ENCODE data around the gene RGMB. TPM values are rescaled to one million over a fixed set of nuclear protein-coding genes. Genes with fewer than 3 reads are reported as not detected.
"Not testable (repeated sequence)": the region's sequence is repeated elsewhere in the genome, so short reads cannot be mapped to it uniquely, and the experiment has no call there.

Gene RGMB
- total RNA-seq, 5 donors from 2014 or later (not counting 1 experiment from before 2014, with no cell fraction given): 14.6 to 22.8 (median 16.8) TPM

- CTCF ChIA-PET; H3K27me3 ChIP-seq (replicated peaks in 1 of 2; ENCODE audit: control insufficient read depth in 2 of 2, extremely low read depth in 1 of 2, insufficient read depth in 2 of 2, low read length in 1 of 2); H3K36me3 ChIP-seq (ENCODE audit: control insufficient read depth in 2 of 2, extremely low read depth in 1 of 2, insufficient read depth in 1 of 2, low read length in 1 of 2); H3K27ac ChIP-seq (ENCODE audit: low read length); H3K4me1 Mint-ChIP-seq; H3K4me1 ChIP-seq (ENCODE audit: control insufficient read depth in 1 of 2, extremely low read depth in 1 of 2, insufficient read depth in 2 of 2, low read length in 2 of 2); H3K9me3 ChIP-seq; POLR2A ChIA-PET; H3K4me3 ChIP-seq (ENCODE audit: control insufficient read depth in 1 of 2, extremely low read depth in 1 of 2, low read length in 1 of 2); H3K27ac Mint-ChIP-seq; H3K9me3 Mint-ChIP-seq; H3K36me3 Mint-ChIP-seq; DNase-seq; ATAC-seq (replicated peaks in 1 of 4); H3K4me3 Mint-ChIP-seq: not testable (repeated sequence)
- WGBS (ENCODE audit: insufficient coverage): 93% methylated on average over 6 of the region's 9 CpGs
- H3K27me3 Mint-ChIP-seq: peaks cover 20 to 36% of the 10 kb centered on the region in 2 donors
Measured at GRCh38 chr5:98737441-98737840, 36.0 kb upstream of the RGMB start.

- H3K4me1 Mint-ChIP-seq; H3K4me3 ChIP-seq (ENCODE audit: control insufficient read depth in 1 of 2, extremely low read depth in 1 of 2, low read length in 1 of 2); H3K4me1 ChIP-seq (ENCODE audit: control insufficient read depth in 1 of 2, extremely low read depth in 1 of 2, insufficient read depth in 2 of 2, low read length in 2 of 2); CTCF ChIA-PET; H3K27me3 ChIP-seq (replicated peaks in 1 of 2; ENCODE audit: control insufficient read depth in 2 of 2, extremely low read depth in 1 of 2, insufficient read depth in 2 of 2, low read length in 1 of 2); H3K9me3 Mint-ChIP-seq; ATAC-seq (replicated peaks in 1 of 4); H3K9me3 ChIP-seq; H3K27ac ChIP-seq (ENCODE audit: low read length); POLR2A ChIA-PET; DNase-seq; H3K36me3 Mint-ChIP-seq; H3K4me3 Mint-ChIP-seq; H3K36me3 ChIP-seq (ENCODE audit: control insufficient read depth in 2 of 2, extremely low read depth in 1 of 2, insufficient read depth in 1 of 2, low read length in 1 of 2): not testable (repeated sequence)
- peaks cover 22 to 32% of the 10 kb centered on the region in 2 donors for H3K27me3 Mint-ChIP-seq
- H3K27ac Mint-ChIP-seq: peak overlapping the region in 1 of 2 donors; percentile 12
- 83% methylated on average over 1 of the region's 4 CpGs for WGBS (ENCODE audit: insufficient coverage)
Measured at GRCh38 chr5:98738481-98739149, 34.8 kb upstream of the RGMB start.

- Mint-ChIP-seq H3K9me3 (peaks cover 0 to 4% (median 0%) of the 10 kb centered on the region in 3 donors), H3K27me3 (peaks cover 26 to 32% of the 10 kb centered on the region in 2 donors), H3K4me3 (no peak overlapping the region), H3K4me1 (no peaks in the 10 kb centered on the region), H3K36me3 (no peaks in the 10 kb centered on the region), H3K27ac (no peak overlapping the region)
- ATAC-seq (replicated peaks in 1 of 4) (no peak), DNase-seq (no peak)
- Histone ChIP-seq H3K27me3 (replicated peaks in 1 of 2; ENCODE audit: control insufficient read depth in 2 of 2, extremely low read depth in 1 of 2, insufficient read depth in 2 of 2, low read length in 1 of 2) (peaks cover 0 to 9% of the 10 kb centered on the region in 2 experiments), H3K36me3 (ENCODE audit: control insufficient read depth in 2 of 2, extremely low read depth in 1 of 2, insufficient read depth in 1 of 2, low read length in 1 of 2) (no peaks in the 10 kb centered on the region), H3K4me1 (ENCODE audit: control insufficient read depth in 1 of 2, extremely low read depth in 1 of 2, insufficient read depth in 2 of 2, low read length in 2 of 2) (no peaks in the 10 kb centered on the region), H3K9me3 (peaks cover under 1% of the 10 kb centered on the region), H3K27ac (ENCODE audit: low read length) (no peak overlapping the region), H3K4me3 (ENCODE audit: control insufficient read depth in 1 of 2, extremely low read depth in 1 of 2, low read length in 1 of 2) (no peak overlapping the region)
- ChIA-PET POLR2A (interaction anchor here in 1 of 2 donors (0.5 kb wide), 1 partner anchor 193 kb away, joined by 3 read pairs; no protein-coding TSS in a partner anchor), CTCF (interaction anchor here in 1 of 2 donors (1.4 kb wide), 1 partner anchor 25 kb away, joined by 4 read pairs; no protein-coding TSS in a partner anchor)
- 100% methylated on average over 1 of the region's 1 CpG for WGBS (ENCODE audit: insufficient coverage)
Measured at GRCh38 chr5:98741926-98742325, 31.5 kb upstream of the RGMB start.

GRCh38 chr5:98742396-98743073 lies 30.9 kb upstream of the RGMB start:
- peaks cover 2% of the 10 kb centered on the region for H3K9me3 ChIP-seq
- H3K4me1 ChIP-seq (ENCODE audit: control insufficient read depth in 1 of 2, extremely low read depth in 1 of 2, insufficient read depth in 2 of 2, low read length in 2 of 2): no peaks in the 10 kb centered on the region
- no peak for DNase-seq
- 87% methylated on average over 5 of the region's 5 CpGs for WGBS (ENCODE audit: insufficient coverage)
- H3K4me1 Mint-ChIP-seq: no peaks in the 10 kb centered on the region
- H3K27ac Mint-ChIP-seq: no peak overlapping the region
- no peak overlapping the region for H3K4me3 Mint-ChIP-seq
- peaks cover 0 to 4% (median 0%) of the 10 kb centered on the region in 3 donors for H3K9me3 Mint-ChIP-seq
- POLR2A ChIA-PET: no interaction called here
- CTCF ChIA-PET: no interaction called here
- H3K27me3 ChIP-seq (replicated peaks in 1 of 2; ENCODE audit: control insufficient read depth in 2 of 2, extremely low read depth in 1 of 2, insufficient read depth in 2 of 2, low read length in 1 of 2): peaks cover 0 to 9% of the 10 kb centered on the region in 2 experiments
- no peaks in the 10 kb centered on the region for H3K36me3 Mint-ChIP-seq
- H3K27ac ChIP-seq (ENCODE audit: low read length): no peak overlapping the region
- H3K27me3 Mint-ChIP-seq: peaks cover 21 to 32% of the 10 kb centered on the region in 2 donors
- no peak overlapping the region for H3K4me3 ChIP-seq (ENCODE audit: control insufficient read depth in 1 of 2, extremely low read depth in 1 of 2, low read length in 1 of 2)
- no peaks in the 10 kb centered on the region for H3K36me3 ChIP-seq (ENCODE audit: control insufficient read depth in 2 of 2, extremely low read depth in 1 of 2, insufficient read depth in 1 of 2, low read length in 1 of 2)
- no peak for ATAC-seq (replicated peaks in 1 of 4)

GRCh38 chr5:98748259-98748658 lies 25.2 kb upstream of the RGMB start:
- ATAC-seq (replicated peaks in 1 of 4); H3K27ac Mint-ChIP-seq; H3K4me3 ChIP-seq (ENCODE audit: control insufficient read depth in 1 of 2, extremely low read depth in 1 of 2, low read length in 1 of 2); H3K36me3 ChIP-seq (ENCODE audit: control insufficient read depth in 2 of 2, extremely low read depth in 1 of 2, insufficient read depth in 1 of 2, low read length in 1 of 2); POLR2A ChIA-PET; H3K27ac ChIP-seq (ENCODE audit: low read length); H3K4me3 Mint-ChIP-seq; H3K36me3 Mint-ChIP-seq; H3K9me3 Mint-ChIP-seq; H3K4me1 ChIP-seq (ENCODE audit: control insufficient read depth in 1 of 2, extremely low read depth in 1 of 2, insufficient read depth in 2 of 2, low read length in 2 of 2); DNase-seq; H3K27me3 ChIP-seq (replicated peaks in 1 of 2; ENCODE audit: control insufficient read depth in 2 of 2, extremely low read depth in 1 of 2, insufficient read depth in 2 of 2, low read length in 1 of 2); H3K9me3 ChIP-seq; H3K4me1 Mint-ChIP-seq: not testable (repeated sequence)
- CTCF ChIA-PET: interaction anchor here in 1 of 2 donors (0.6 kb wide), 1 partner anchor 21 kb away, joined by 3 read pairs; no protein-coding TSS in a partner anchor
- peaks cover 8 to 34% of the 10 kb centered on the region in 2 donors for H3K27me3 Mint-ChIP-seq
- no CpG with 5 or more reads among the region's 1 CpG for WGBS (ENCODE audit: insufficient coverage)

GRCh38 chr5:98749046-98749445 lies 24.4 kb upstream of the RGMB start:
- H3K27me3 Mint-ChIP-seq: peaks cover 6 to 29% of the 10 kb centered on the region in 2 donors
- no peaks in the 10 kb centered on the region for H3K36me3 Mint-ChIP-seq
- no peak for DNase-seq
- H3K4me1 Mint-ChIP-seq: no peaks in the 10 kb centered on the region
- Histone ChIP-seq H3K27me3 (replicated peaks in 1 of 2; ENCODE audit: control insufficient read depth in 2 of 2, extremely low read depth in 1 of 2, insufficient read depth in 2 of 2, low read length in 1 of 2) (peaks cover 0 to 5% of the 10 kb centered on the region in 2 experiments), H3K9me3 (peaks cover 2% of the 10 kb centered on the region), H3K27ac (ENCODE audit: low read length) (no peak overlapping the region), H3K36me3 (ENCODE audit: control insufficient read depth in 2 of 2, extremely low read depth in 1 of 2, insufficient read depth in 1 of 2, low read length in 1 of 2) (no peaks in the 10 kb centered on the region), H3K4me1 (ENCODE audit: control insufficient read depth in 1 of 2, extremely low read depth in 1 of 2, insufficient read depth in 2 of 2, low read length in 2 of 2) (no peaks in the 10 kb centered on the region), H3K4me3 (ENCODE audit: control insufficient read depth in 1 of 2, extremely low read depth in 1 of 2, low read length in 1 of 2) (no peak overlapping the region)
- no CpG with 5 or more reads among the region's 1 CpG for WGBS (ENCODE audit: insufficient coverage)
- POLR2A ChIA-PET: no interaction called here
- no peak overlapping the region for H3K4me3 Mint-ChIP-seq
- H3K9me3 Mint-ChIP-seq: peaks cover 0 to 4% (median 0%) of the 10 kb centered on the region in 3 donors
- CTCF ChIA-PET: no interaction called here
- H3K27ac Mint-ChIP-seq: no peak overlapping the region
- ATAC-seq (replicated peaks in 1 of 4): no peak
